Hepatic stellate cell (primary cell): ENCODE results near the gene ELOVL2.
"Not testable (repeated sequence)": the region's sequence is repeated elsewhere in the genome, so short reads cannot be mapped to it uniquely, and the experiment has no call there.

Source experiments
- DNase-seq: peaks from one replicate; pipeline ENCODE4 v3.0.0; 2011; ENCODE audit warnings: low spot score

Gene ELOVL2

GRCh38 chr6:11021003-11021402 lies 23.1 kb downstream of the ELOVL2 start:
- no peak for DNase-seq

- DNase-seq, result no peak
Observed at GRCh38 chr6:11018225-11018624, 25.9 kb downstream of the ELOVL2 start.

DNA sequence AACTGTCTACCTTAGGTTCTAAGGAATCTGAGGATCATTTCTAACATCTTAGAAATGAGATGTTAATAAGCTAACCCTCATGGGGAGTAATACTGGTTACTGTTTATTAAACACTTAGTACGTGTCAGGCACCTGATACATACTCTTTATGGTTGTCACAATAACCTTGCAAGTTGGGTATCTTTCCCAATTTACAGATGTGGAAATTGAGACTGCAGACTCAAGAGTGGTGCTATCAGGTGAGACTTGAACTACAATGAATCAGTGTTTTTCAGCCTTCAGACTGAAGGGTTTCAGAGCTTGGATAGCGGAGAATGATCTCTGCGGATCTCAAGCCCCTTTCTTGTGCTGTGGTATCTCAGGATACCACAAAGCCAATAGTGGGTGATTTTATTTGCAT lies 27.0 kb downstream of the ELOVL2 start:
- no peak for DNase-seq

DNA sequence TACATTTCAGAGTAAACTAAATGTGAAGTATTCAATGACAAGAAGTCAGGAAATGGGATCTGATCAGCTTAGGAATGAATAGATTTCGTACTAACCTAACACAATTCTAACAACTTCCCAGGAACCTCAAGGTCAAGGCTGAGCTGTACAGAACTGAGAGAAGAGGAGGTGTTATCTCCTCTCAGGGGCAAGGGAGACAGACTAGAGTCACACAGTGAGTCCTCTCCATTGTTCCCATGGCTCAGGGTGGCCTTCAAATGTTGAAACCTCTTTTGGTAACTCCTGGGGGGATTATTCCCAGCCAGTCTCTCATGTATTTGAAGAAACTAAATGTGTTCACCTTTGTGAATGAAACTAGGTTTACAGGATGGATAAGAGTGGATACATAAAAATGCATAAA lies 27.7 kb downstream of the ELOVL2 start:
- DNase-seq, result no peak

DNA sequence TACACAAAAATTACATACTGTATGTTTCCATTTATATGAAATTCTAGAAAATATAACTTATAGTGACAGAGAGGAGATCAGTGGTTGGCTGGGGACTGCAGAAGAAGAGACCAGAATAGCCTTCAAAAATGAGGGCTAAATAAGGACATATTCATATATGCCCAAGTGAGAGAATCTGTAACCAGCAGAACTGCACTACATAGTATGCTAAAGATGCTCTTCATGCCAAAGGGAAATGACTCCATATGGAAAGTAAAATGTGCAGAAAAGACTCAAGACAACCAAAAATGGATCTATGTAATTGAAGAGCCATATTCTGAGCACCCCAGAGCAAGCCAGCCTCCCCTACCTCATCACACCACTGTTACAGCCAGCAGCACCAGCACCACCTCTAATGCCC lies 29.0 kb downstream of the ELOVL2 start:
- DNase-seq, result no peak

- no peak for DNase-seq
Observed at GRCh38 chr6:11013721-11014070, 30.4 kb downstream of the ELOVL2 start.

DNA sequence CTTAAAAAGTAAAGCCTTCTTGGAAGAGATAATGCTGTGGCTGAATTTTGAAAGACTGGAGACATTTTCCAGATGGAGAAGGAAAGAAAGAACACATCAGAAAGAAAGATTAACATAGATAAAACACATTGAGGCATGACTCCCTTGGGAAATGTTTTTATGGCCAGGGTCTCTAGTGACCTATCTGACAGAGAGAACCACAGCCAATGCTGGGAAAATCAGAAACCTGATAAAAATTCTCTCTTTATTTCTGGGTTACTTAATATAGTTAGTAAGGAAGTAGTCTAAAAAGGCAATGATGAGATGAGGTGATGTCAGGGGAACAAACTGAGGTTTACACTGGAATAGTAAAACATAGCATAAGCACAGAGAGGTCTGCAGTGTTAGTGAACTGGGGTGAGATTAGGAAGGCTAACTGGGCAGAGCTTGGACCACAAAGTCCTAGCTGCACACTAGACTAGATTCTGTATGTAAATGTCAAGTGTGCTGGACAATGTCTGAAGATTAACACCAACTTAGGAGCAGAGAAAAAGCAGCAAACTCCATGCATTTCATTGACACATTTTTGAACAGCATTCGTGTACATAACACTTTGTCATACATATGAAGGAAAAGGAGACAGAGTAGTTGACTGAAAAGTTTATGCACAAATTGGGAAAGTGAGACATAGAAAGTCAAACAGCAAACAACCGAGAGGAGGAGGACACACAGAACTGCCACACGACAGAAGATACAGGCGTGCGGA lies 31.0 kb downstream of the ELOVL2 start:
- no peak for DNase-seq

GRCh38 chr6:11012295-11012754 lies 31.8 kb downstream of the ELOVL2 start:
- DNase-seq, result no peak

GRCh38 chr6:11011787-11012234 lies 32.3 kb downstream of the ELOVL2 start:
- no peak for DNase-seq

DNA sequence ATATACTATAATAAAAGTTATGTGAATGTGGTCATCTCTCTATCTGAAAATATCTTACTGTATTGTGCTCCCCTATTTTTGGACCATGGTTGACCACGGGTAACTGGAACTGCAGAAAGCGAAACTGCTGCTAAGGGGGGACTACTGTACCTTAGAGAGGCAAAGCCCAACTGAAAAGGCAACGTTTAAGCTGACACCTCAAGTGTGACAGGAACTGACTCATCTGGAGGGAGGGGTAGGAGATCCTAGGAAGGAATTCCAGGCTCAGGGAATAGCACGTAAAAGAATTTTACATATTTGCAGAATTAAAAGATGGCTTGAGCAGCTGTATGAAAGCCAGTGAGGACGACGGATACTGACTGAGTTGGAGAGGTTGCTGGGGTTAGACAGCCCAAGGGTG lies 34.8 kb downstream of the ELOVL2 start:
- peak; percentile 47 for DNase-seq

GRCh38 chr6:11008821-11009220 lies 35.3 kb downstream of the ELOVL2 start:
- DNase-seq, result no peak

- DNase-seq, result no peak
Observed at GRCh38 chr6:11007715-11008608, 36.1 kb downstream of the ELOVL2 start.

DNA sequence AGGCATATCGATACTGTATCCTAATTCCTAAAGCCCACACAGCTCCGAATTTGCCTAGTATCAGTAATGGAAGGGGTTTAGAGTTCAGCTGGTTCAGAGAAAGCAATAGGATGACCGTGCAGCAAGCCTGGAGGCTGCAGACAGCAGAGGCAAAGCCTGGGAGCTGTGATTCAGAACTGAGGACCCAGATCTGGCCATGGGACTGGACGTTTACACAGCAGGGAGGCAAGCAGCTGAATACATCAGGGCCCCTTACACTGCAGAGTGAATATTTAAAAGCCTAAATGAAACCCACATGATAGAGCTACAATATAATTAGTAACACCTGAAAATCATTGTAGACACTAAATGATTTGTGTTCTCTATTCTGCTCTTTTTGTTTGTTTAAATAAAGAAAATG lies 38.0 kb downstream of the ELOVL2 start:
- no peak for DNase-seq

- not testable (repeated sequence) for DNase-seq
Observed at GRCh38 chr6:11003297-11003696, 40.8 kb downstream of the ELOVL2 start.

DNA sequence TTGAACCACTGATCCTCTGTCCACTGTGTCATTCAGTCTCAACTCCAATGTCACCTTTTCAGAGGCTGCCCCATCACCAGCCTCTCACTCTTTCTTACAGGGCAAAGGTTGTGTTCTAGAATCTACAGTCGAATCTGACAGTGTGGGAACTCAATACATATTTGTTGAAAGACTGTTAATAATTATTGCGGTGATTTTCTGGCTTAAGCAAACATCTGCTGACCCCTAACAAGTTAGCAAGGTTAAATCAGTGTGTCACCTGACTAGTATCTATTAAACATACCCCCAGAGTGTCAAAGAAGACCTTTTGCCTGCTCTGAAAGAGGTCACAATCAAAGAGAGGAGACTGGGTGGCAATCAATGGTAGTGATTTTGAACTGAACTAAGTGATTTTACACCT lies 41.9 kb downstream of the ELOVL2 start:
- DNase-seq, result no peak

- DNase-seq, result peak; percentile 55
Observed at GRCh38 chr6:10999994-11000393, 44.1 kb downstream of the ELOVL2 start.

DNA sequence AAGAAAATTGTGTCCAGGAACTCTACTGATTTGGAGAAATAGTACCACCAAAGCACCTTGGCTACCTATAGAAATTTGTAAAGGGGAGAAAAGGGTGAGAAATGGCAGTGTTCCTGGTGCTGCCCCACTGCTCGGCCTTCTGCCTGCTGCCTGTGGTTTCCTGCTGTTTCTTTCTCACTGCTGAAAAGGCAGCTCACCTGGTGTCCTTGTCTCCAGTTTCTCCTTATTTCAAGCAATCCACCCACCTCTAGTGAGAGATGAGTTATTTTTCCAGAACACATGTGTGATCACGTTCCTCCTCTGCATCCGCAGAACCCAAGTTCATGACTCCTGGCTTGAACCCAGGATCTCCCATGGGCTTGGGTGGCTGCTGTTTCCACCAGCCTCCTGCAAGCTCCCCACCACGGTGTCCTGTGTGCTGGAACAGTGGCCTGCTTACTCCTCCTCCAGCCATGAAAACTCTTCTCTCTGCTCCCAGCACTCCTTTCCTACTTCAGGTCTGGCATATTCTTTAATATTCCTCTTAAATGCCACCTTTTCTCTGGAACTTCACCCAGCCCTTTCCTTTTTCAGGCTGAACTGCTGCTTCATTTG lies 48.9 kb downstream of the ELOVL2 start:
- DNase-seq, result no peak

DNA sequence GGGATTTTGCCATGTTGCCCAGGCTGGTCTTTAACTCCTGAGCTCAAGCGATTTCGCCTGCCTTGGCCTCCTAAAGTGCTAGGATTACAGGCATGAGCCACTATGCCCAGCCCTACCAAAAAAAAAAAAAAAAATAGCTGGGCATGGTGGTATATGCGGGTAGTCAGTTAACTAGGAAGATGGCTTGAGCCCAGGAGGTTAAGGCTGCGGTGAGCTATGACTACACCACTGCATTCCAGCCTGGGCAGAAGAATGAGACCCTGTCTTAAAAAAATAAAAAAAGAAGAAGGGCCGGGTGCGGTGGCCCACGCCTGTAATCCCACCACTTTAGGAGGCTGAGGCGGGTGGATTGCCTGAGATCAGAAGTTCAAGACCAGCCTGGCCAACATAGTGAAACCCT lies 50.2 kb downstream of the ELOVL2 start:
- no peak for DNase-seq

DNA sequence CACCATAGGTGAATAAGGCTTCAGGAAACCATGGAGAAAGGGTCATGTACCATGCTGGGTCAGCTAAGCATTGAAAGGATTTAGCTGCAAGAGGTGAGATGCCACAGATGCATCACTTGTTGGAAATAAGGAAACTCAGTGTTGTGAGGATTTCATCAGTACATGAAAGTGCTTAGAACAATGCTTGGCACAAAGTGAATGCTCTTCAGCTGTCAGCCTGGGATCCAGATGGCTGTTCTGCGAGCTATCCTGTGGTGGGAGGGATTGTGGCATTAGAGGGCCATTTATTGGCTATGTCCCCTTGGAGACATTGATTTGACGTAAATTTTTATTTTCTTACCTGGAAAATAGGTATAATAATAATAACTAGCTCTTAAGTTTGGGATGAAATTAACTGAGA lies 53.0 kb downstream of the ELOVL2 start:
- no peak for DNase-seq

DNA sequence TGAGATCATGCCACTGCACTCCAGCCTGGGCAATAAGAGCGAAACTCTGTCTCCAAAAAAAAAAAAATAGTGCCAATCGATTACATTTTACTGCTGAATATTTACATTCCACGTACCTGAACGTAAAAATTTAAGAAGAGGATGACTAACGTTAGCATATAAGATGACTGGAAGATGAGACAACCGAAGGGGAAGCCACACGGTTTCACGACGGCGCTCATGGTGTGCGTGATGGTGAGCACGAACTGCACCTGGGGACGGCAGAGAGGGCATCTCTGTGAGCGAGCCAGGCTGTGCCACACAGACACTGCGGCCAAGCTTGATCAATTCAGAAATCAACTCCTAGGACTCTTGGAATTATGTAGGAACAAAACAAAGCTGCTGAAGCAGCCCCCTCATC lies 54.5 kb downstream of the ELOVL2 start:
- DNase-seq, result no peak

- DNase-seq, result not testable (repeated sequence)
Observed at GRCh38 chr6:10984959-10985358, 59.1 kb downstream of the ELOVL2 start.

- no peak for DNase-seq
Observed at GRCh38 chr6:10981409-10981808, 62.7 kb downstream of the ELOVL2 start.

- no peak for DNase-seq
Observed at GRCh38 chr6:10979603-10980002, 64.5 kb downstream of the ELOVL2 start.
